Measurements from ENCODE around the gene EHD1.

The EHD1 gene

DNA sequence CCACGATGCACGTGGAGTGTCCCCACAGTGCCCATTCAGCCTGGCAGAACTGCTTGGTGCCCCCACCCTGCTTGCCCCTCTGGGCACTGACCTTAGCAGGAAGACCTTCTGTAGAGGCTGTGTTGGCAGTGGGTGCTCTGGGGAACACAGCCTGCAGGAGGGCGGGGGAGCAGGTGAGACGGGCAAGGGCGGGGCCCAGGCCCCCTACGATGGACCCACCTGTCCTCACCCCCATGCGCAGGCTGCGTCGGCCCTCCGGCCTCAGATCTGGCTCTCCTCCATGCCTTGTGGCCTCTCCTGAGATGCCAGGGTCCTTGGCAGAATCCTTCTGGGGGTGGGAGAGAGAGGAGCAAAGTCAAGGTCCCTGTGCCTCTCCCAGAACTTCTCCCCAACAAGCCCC, 44.9 kb downstream of the EHD1 start:
- Histone ChIP-seq H3K4me1 (ENCODE audit: control insufficient read depth in 1 of 2, insufficient read depth in 2 of 2, low read length in 2 of 2) (no peaks in the 10 kb centered on the region), H3K4me3 (ENCODE audit: low read depth, low read length) (no peak overlapping the region), H4K12ac (ENCODE audit: low read depth, low read length) (no peak overlapping the region), H3K79me2 (ENCODE audit: control insufficient read depth, insufficient read depth, low read length, poor library complexity) (no peaks in the 10 kb centered on the region), H4K91ac (ENCODE audit: low read depth, low read length) (no peak overlapping the region), H3K4ac (ENCODE audit: low read depth, low read length) (no peak overlapping the region), H2AFZ (ENCODE audit: insufficient read depth, low read length, poor library complexity) (no peak overlapping the region), H3K27me3 (ENCODE audit: insufficient read depth, low read length) (no peaks in the 10 kb centered on the region), H3K9ac (ENCODE audit: low read length) (no peak overlapping the region), H3K27ac (ENCODE audit: low read depth, low read length) (no peak overlapping the region), H2BK5ac (ENCODE audit: low read depth, low read length, poor library complexity) (no peak overlapping the region), H3K9me3 (ENCODE audit: insufficient read depth, low read depth, low read length) (no peaks in the 10 kb centered on the region), H2BK12ac (ENCODE audit: low read length) (no peak overlapping the region), H3K23ac (ENCODE audit: low read length) (no peak overlapping the region), H4K8ac (ENCODE audit: low read depth, low read length) (no peak overlapping the region), H2BK120ac (ENCODE audit: insufficient read depth, low read length, poor library complexity) (no peak overlapping the region), H3K18ac (ENCODE audit: low read length) (no peak overlapping the region), H2AK5ac (ENCODE audit: low read length) (no peak overlapping the region), H3K14ac (ENCODE audit: low read length) (no peak overlapping the region), H3K4me2 (ENCODE audit: low read length) (no peak overlapping the region), H3K36me3 (ENCODE audit: control insufficient read depth in 1 of 2, insufficient read depth in 2 of 2, low read length in 2 of 2) (peaks cover 93 to 96% of the 10 kb centered on the region in 2 experiments), H3K79me1 (ENCODE audit: low read length) (no peaks in the 10 kb centered on the region)
- no CpG with 5 or more reads among the region's 10 CpGs for WGBS (ENCODE audit: extremely low coverage, insufficient coverage, insufficient read length)
- no peak for DNase-seq

DNA sequence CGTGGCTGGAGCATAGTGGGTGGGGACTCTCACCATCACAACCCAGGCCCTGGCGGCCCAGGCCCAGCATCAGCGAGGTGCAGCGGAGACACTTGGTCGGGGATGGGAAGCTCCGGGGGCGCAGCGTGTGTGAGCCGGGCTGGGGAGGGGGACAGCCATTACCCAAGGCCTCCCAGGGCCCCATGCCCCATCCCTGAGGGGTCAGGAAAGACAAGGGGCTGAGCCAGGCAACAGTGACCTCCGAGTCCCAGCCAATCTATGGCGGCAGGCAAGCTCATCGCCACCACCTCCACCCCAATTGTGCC, 45.3 kb downstream of the EHD1 start:
- no peaks in the 10 kb centered on the region for H3K27me3 ChIP-seq (ENCODE audit: insufficient read depth, low read length)
- no peak overlapping the region for H4K91ac ChIP-seq (ENCODE audit: low read depth, low read length)
- no peak overlapping the region for H3K27ac ChIP-seq (ENCODE audit: low read depth, low read length)
- peaks cover 93 to 96% of the 10 kb centered on the region in 2 experiments for H3K36me3 ChIP-seq (ENCODE audit: control insufficient read depth in 1 of 2, insufficient read depth in 2 of 2, low read length in 2 of 2)
- no peak overlapping the region for H2BK12ac ChIP-seq (ENCODE audit: low read length)
- no peak overlapping the region for H3K4me2 ChIP-seq (ENCODE audit: low read length)
- H3K79me2 ChIP-seq (ENCODE audit: control insufficient read depth, insufficient read depth, low read length, poor library complexity), result no peaks in the 10 kb centered on the region
- H2AFZ ChIP-seq (ENCODE audit: insufficient read depth, low read length, poor library complexity), result no peak overlapping the region
- DNase-seq, result no peak
- no peak overlapping the region for H4K8ac ChIP-seq (ENCODE audit: low read depth, low read length)
- H3K4me1 ChIP-seq (ENCODE audit: control insufficient read depth in 1 of 2, insufficient read depth in 2 of 2, low read length in 2 of 2), result no peaks in the 10 kb centered on the region
- H2BK5ac ChIP-seq (ENCODE audit: low read depth, low read length, poor library complexity), result no peak overlapping the region
- H3K4ac ChIP-seq (ENCODE audit: low read depth, low read length), result no peak overlapping the region
- H3K9me3 ChIP-seq (ENCODE audit: insufficient read depth, low read depth, low read length), result no peaks in the 10 kb centered on the region
- H2BK120ac ChIP-seq (ENCODE audit: insufficient read depth, low read length, poor library complexity), result no peak overlapping the region
- WGBS (ENCODE audit: extremely low coverage, insufficient coverage, insufficient read length), result no CpG with 5 or more reads among the region's 12 CpGs
- H3K79me1 ChIP-seq (ENCODE audit: low read length), result no peaks in the 10 kb centered on the region
- no peak overlapping the region for H3K9ac ChIP-seq (ENCODE audit: low read length)
- H3K23ac ChIP-seq (ENCODE audit: low read length), result no peak overlapping the region
- no peak overlapping the region for H3K18ac ChIP-seq (ENCODE audit: low read length)
- H4K12ac ChIP-seq (ENCODE audit: low read depth, low read length), result no peak overlapping the region
- no peak overlapping the region for H2AK5ac ChIP-seq (ENCODE audit: low read length)
- no peak overlapping the region for H3K14ac ChIP-seq (ENCODE audit: low read length)
- no peak overlapping the region for H3K4me3 ChIP-seq (ENCODE audit: low read depth, low read length)

DNA sequence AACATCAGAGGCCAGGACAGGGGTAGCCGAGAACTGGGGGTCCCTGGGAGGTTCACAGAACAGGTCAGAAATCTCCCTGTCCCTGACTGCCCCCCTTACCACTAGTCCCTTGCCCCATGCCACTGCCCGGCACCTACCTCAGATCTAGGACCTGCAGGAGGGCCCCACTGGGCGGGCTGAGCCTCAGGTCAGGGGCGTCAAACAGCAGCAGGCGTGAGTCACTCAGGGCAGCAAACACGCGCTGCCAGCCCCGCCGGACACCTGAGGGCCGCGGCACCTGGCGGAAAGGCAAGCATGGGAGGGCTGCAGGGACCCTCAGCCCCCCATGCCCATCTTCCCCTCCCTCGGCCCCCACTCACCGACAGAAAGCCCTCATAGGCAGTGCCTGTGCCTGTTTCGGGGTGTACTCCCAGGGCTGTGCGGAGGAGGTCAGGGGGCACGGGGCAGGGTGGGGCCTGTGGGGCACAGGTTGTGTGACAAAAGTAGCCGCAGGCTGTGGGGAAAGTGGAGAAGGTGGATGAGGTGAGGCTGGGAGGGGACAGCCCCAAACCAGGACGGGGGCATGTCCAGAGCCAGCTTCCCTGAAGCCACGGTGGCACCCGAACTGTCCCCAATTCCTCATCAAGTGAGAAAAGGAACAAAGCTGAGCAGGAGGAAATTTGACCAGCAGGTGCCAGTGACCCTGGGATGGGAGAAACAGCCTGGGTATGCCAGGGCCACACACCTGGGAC, 45.8 kb downstream of the EHD1 start:
- Histone ChIP-seq H4K12ac (ENCODE audit: low read depth, low read length) (no peak overlapping the region), H3K23ac (ENCODE audit: low read length) (no peak overlapping the region), H3K27me3 (ENCODE audit: insufficient read depth, low read length) (no peaks in the 10 kb centered on the region), H3K79me2 (ENCODE audit: control insufficient read depth, insufficient read depth, low read length, poor library complexity) (no peaks in the 10 kb centered on the region), H2BK12ac (ENCODE audit: low read length) (no peak overlapping the region), H2AK5ac (ENCODE audit: low read length) (no peak overlapping the region), H2BK120ac (ENCODE audit: insufficient read depth, low read length, poor library complexity) (no peak overlapping the region), H3K4me3 (ENCODE audit: low read depth, low read length) (no peak overlapping the region), H4K91ac (ENCODE audit: low read depth, low read length) (no peak overlapping the region), H3K18ac (ENCODE audit: low read length) (no peak overlapping the region), H2AFZ (ENCODE audit: insufficient read depth, low read length, poor library complexity) (no peak overlapping the region), H3K14ac (ENCODE audit: low read length) (no peak overlapping the region), H4K8ac (ENCODE audit: low read depth, low read length) (no peak overlapping the region), H2BK5ac (ENCODE audit: low read depth, low read length, poor library complexity) (no peak overlapping the region), H3K4me2 (ENCODE audit: low read length) (no peak overlapping the region), H3K36me3 (ENCODE audit: control insufficient read depth in 1 of 2, insufficient read depth in 2 of 2, low read length in 2 of 2) (peaks cover 93 to 96% of the 10 kb centered on the region in 2 experiments), H3K9me3 (ENCODE audit: insufficient read depth, low read depth, low read length) (peaks cover under 1% of the 10 kb centered on the region), H3K27ac (ENCODE audit: low read depth, low read length) (no peak overlapping the region), H3K4me1 (ENCODE audit: control insufficient read depth in 1 of 2, insufficient read depth in 2 of 2, low read length in 2 of 2) (no peaks in the 10 kb centered on the region), H3K79me1 (ENCODE audit: low read length) (no peaks in the 10 kb centered on the region), H3K9ac (ENCODE audit: low read length) (no peak overlapping the region), H3K4ac (ENCODE audit: low read depth, low read length) (no peak overlapping the region)
- no CpG with 5 or more reads among the region's 21 CpGs for WGBS (ENCODE audit: extremely low coverage, insufficient coverage, insufficient read length)
- no peak for DNase-seq

DNA sequence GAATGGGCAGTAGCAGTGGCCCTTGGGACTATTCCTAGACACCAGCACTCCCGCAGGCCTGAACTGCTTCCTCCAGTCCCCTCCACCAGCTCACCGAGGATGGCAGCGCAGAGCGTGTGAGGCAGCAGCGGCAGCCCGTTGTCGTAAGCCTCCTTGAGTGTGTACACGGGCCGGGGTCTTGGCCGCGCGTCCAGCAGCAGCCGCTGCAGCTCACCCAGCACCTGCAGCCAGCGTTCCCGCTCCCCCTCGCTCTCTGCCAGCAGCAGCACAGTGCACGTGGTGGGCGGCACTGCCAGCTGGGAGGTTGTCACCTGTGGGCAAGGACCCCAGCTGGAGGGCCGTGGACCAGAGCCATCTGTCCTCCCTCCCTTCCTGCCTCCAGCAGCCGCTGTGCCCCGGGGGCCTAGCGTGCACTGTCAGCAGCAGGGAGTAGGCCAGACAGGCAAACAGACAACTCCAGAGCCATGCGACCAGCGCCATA, 47.0 kb downstream of the EHD1 start:
- H3K79me2 ChIP-seq (ENCODE audit: control insufficient read depth, insufficient read depth, low read length, poor library complexity), result no peaks in the 10 kb centered on the region
- DNase-seq, result no peak
- no peak overlapping the region for H3K9ac ChIP-seq (ENCODE audit: low read length)
- no peaks in the 10 kb centered on the region for H3K4me1 ChIP-seq (ENCODE audit: control insufficient read depth in 1 of 2, insufficient read depth in 2 of 2, low read length in 2 of 2)
- no peak overlapping the region for H4K91ac ChIP-seq (ENCODE audit: low read depth, low read length)
- peaks cover 4% of the 10 kb centered on the region for H3K9me3 ChIP-seq (ENCODE audit: insufficient read depth, low read depth, low read length)
- H2AFZ ChIP-seq (ENCODE audit: insufficient read depth, low read length, poor library complexity), result no peak overlapping the region
- H3K18ac ChIP-seq (ENCODE audit: low read length), result no peak overlapping the region
- H3K27ac ChIP-seq (ENCODE audit: low read depth, low read length), result no peak overlapping the region
- no peak overlapping the region for H2BK120ac ChIP-seq (ENCODE audit: insufficient read depth, low read length, poor library complexity)
- no peaks in the 10 kb centered on the region for H3K79me1 ChIP-seq (ENCODE audit: low read length)
- H2AK5ac ChIP-seq (ENCODE audit: low read length), result no peak overlapping the region
- no peak overlapping the region for H3K4ac ChIP-seq (ENCODE audit: low read depth, low read length)
- H2BK5ac ChIP-seq (ENCODE audit: low read depth, low read length, poor library complexity), result no peak overlapping the region
- H3K4me2 ChIP-seq (ENCODE audit: low read length), result no peak overlapping the region
- H2BK12ac ChIP-seq (ENCODE audit: low read length), result no peak overlapping the region
- H4K8ac ChIP-seq (ENCODE audit: low read depth, low read length), result no peak overlapping the region
- no CpG with 5 or more reads among the region's 24 CpGs for WGBS (ENCODE audit: extremely low coverage, insufficient coverage, insufficient read length)
- H3K36me3 ChIP-seq (ENCODE audit: control insufficient read depth in 1 of 2, insufficient read depth in 2 of 2, low read length in 2 of 2), result peaks cover 95 to 98% of the 10 kb centered on the region in 2 experiments
- H3K14ac ChIP-seq (ENCODE audit: low read length), result no peak overlapping the region
- H3K23ac ChIP-seq (ENCODE audit: low read length), result no peak overlapping the region
- no peak overlapping the region for H3K4me3 ChIP-seq (ENCODE audit: low read depth, low read length)
- no peaks in the 10 kb centered on the region for H3K27me3 ChIP-seq (ENCODE audit: insufficient read depth, low read length)
- no peak overlapping the region for H4K12ac ChIP-seq (ENCODE audit: low read depth, low read length)
